ENCODE results near the gene PARD3. TPM values are rescaled to one million over a fixed set of nuclear protein-coding genes. Genes with fewer than 3 reads are reported as not detected.
A peak's percentile ranks its signal among the peaks of the same experiment; 100 is the strongest.

PARD3 gene
- total RNA-seq, 1 donor from 2014 or later: 58.7 TPM

GRCh38 chr10:34190580-34190979, 624.5 kb downstream of the PARD3 start:
- TF ChIP-seq EZH2phosphoT487 (IDR thresholded peaks at IDR 0.05) (no peak), EZH2 (IDR thresholded peaks at IDR 0.05) (no peak), CTCF (IDR thresholded peaks at IDR 0.05) (no peak)
- Mint-ChIP-seq H3K27ac (peak overlapping the region; percentile 59), H3K4me3 (no peak overlapping the region)

GRCh38 chr10:34189830-34190229, 625.3 kb downstream of the PARD3 start:
- Histone ChIP-seq H3K4me1 (peaks cover 57% of the 10 kb centered on the region), H2AFZ (replicated peaks) (no peak overlapping the region), H3K4me3 (no peak overlapping the region), H3K9me3 (ENCODE audit: low read depth) (no peaks in the 10 kb centered on the region), H3K36me3 (no peaks in the 10 kb centered on the region), H3K79me2 (ENCODE audit: low read depth) (no peaks in the 10 kb centered on the region), H4K20me1 (ENCODE audit: low read depth) (no peaks in the 10 kb centered on the region), H3K4me2 (no peak overlapping the region), H3F3A (ENCODE audit: low read depth) (peaks cover 18% of the 10 kb centered on the region), H3K27ac (no peak overlapping the region), H3K27me3 (no peaks in the 10 kb centered on the region), H3K9ac (no peak overlapping the region)
- peak overlapping the region; percentile 36 for H3K27ac Mint-ChIP-seq
- peaks cover 75% of the 10 kb centered on the region for H3K4me1 Mint-ChIP-seq
- H3K9me3 Mint-ChIP-seq: no peaks in the 10 kb centered on the region
- H3K27me3 Mint-ChIP-seq (ENCODE audit: insufficient read depth, low read depth): peaks cover 6% of the 10 kb centered on the region
- H3K4me3 Mint-ChIP-seq: no peak overlapping the region
- DNase-seq (ENCODE audit: low spot score): no peak
- TF ChIP-seq EZH2phosphoT487 (IDR thresholded peaks at IDR 0.05) (no peak), EZH2 (IDR thresholded peaks at IDR 0.05) (no peak), CTCF (IDR thresholded peaks at IDR 0.05) (no peak)
- peaks cover 2% of the 10 kb centered on the region for H3K36me3 Mint-ChIP-seq

More at GRCh38 chr10:34190580-34190979, 624.5 kb downstream of the PARD3 start:
- DNase-seq (ENCODE audit: low spot score): no peak
- Mint-ChIP-seq H3K9me3 (no peaks in the 10 kb centered on the region), H3K4me1 (peaks cover 75% of the 10 kb centered on the region), H3K27me3 (ENCODE audit: insufficient read depth, low read depth) (peaks cover 6% of the 10 kb centered on the region), H3K36me3 (peaks cover 2% of the 10 kb centered on the region)
- Histone ChIP-seq H3K36me3 (no peaks in the 10 kb centered on the region), H4K20me1 (ENCODE audit: low read depth) (no peaks in the 10 kb centered on the region), H3K79me2 (ENCODE audit: low read depth) (no peaks in the 10 kb centered on the region), H3K4me2 (no peak overlapping the region), H3K27ac (no peak overlapping the region), H3K4me1 (peaks cover 57% of the 10 kb centered on the region), H3K27me3 (no peaks in the 10 kb centered on the region), H3K9ac (no peak overlapping the region), H2AFZ (replicated peaks) (no peak overlapping the region), H3K4me3 (no peak overlapping the region), H3K9me3 (ENCODE audit: low read depth) (no peaks in the 10 kb centered on the region), H3F3A (ENCODE audit: low read depth) (peaks cover 18% of the 10 kb centered on the region)

- H3K36me3 ChIP-seq: no peaks in the 10 kb centered on the region
- Mint-ChIP-seq H3K27ac (no peak overlapping the region), H3K9me3 (no peaks in the 10 kb centered on the region), H3K36me3 (peaks cover 2% of the 10 kb centered on the region), H3K4me3 (no peak overlapping the region), H3K27me3 (ENCODE audit: insufficient read depth, low read depth) (peaks cover 6% of the 10 kb centered on the region), H3K4me1 (peaks cover 77% of the 10 kb centered on the region)
- no peak overlapping the region for H3K27ac ChIP-seq
- H3K27me3 ChIP-seq: no peaks in the 10 kb centered on the region
- no peak overlapping the region for H2AFZ ChIP-seq (replicated peaks)
- H3F3A ChIP-seq (ENCODE audit: low read depth): peaks cover 25% of the 10 kb centered on the region
- no peaks in the 10 kb centered on the region for H4K20me1 ChIP-seq (ENCODE audit: low read depth)
- H3K4me2 ChIP-seq: no peak overlapping the region
- H3K79me2 ChIP-seq (ENCODE audit: low read depth): no peaks in the 10 kb centered on the region
- no peak for DNase-seq (ENCODE audit: low spot score)
- H3K9me3 ChIP-seq (ENCODE audit: low read depth): no peaks in the 10 kb centered on the region
- no peak overlapping the region for H3K4me3 ChIP-seq
- TF ChIP-seq EZH2 (IDR thresholded peaks at IDR 0.05): no peak
- no peak for TF ChIP-seq EZH2phosphoT487 (IDR thresholded peaks at IDR 0.05)
- TF ChIP-seq CTCF (IDR thresholded peaks at IDR 0.05): no peak
- H3K9ac ChIP-seq: no peak overlapping the region
- peaks cover 60% of the 10 kb centered on the region for H3K4me1 ChIP-seq
Measured at GRCh38 chr10:34188221-34188620, 626.9 kb downstream of the PARD3 start.

All from neural progenitor cell (in vitro differentiated cells).